GM13977 (cell line): Measurements from ENCODE around the gene CDK18.
A peak's percentile ranks its signal among the peaks of the same experiment; 100 is the strongest.

Experiments
- DNase-seq: peaks from one replicate; pipeline ENCODE4 v3.0.0; 2012; ENCODE audit warnings: low spot score
- in situ Hi-C: fragments of 300-500 bp; cut with MboI; formaldehyde crosslinking; loops from one replicate; pipeline ENCODE4 v1.12.0; 2022; ENCODE audit warnings: low sequenced_read_pairs, low pct_unique_long_range_greater_than_20kb, mixed read lengths, inconsistent platforms; ENCODE audit not compliant: unreplicated experiment
- TF ChIP-seq, protein P1 (sequence below): IDR thresholded peaks from 2 replicates; pipeline ENCODE4 v1.5.1; 2012; ENCODE audit warnings: mild to moderate bottlenecking, control low read depth; ENCODE audit not compliant: insufficient read depth; ENCODE audit errors: extremely low read depth, missing control alignments

The CDK18 gene

DNA sequence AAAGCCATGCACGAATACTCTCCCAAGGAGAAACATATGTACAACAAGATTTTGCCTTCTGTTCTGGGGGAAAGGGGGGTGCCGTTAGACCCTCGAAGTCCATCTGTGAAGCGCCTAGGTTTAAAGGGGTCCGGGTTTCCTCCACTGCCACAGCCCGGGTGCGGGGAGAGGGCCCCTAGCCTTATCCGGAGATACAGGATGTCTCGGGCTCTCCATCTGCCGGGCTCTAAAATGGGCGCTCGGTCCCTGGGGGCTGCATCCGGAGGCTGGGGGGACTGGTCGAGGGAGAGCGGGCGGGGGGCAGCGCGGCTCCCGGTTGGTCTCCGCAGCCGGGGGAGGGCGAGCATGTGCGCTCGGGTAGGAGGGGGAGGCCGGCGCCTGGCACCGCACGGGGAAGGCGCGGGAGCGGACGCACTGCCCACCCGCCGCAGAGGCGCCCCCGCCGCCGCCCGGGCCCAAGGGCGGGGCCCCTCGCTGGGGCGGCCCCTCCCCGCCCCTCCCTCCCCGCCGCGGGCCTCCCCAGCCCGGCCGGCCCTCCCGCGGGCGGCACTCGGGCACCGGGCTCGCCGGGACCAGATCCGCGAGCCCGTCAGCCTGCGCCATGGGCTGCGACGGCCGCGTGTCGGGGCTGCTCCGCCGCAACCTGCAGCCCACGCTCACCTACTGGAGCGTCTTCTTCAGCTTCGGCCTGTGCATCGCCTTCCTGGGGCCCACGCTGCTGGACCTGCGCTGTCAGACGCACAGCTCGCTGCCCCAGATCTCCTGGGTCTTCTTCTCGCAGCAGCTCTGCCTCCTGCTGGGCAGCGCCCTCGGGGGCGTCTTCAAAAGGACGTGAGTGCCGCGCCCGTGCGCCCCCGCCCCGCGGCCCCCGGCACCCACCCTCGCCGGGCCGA lies 64.2 kb downstream of the CDK18 start:
- TF ChIP-seq, protein P1, sequence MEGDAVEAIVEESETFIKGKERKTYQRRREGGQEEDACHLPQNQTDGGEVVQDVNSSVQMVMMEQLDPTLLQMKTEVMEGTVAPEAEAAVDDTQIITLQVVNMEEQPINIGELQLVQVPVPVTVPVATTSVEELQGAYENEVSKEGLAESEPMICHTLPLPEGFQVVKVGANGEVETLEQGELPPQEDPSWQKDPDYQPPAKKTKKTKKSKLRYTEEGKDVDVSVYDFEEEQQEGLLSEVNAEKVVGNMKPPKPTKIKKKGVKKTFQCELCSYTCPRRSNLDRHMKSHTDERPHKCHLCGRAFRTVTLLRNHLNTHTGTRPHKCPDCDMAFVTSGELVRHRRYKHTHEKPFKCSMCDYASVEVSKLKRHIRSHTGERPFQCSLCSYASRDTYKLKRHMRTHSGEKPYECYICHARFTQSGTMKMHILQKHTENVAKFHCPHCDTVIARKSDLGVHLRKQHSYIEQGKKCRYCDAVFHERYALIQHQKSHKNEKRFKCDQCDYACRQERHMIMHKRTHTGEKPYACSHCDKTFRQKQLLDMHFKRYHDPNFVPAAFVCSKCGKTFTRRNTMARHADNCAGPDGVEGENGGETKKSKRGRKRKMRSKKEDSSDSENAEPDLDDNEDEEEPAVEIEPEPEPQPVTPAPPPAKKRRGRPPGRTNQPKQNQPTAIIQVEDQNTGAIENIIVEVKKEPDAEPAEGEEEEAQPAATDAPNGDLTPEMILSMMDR: no peak
- DNase-seq: peak; percentile 42
- in situ Hi-C loops: no loop called here

DNA sequence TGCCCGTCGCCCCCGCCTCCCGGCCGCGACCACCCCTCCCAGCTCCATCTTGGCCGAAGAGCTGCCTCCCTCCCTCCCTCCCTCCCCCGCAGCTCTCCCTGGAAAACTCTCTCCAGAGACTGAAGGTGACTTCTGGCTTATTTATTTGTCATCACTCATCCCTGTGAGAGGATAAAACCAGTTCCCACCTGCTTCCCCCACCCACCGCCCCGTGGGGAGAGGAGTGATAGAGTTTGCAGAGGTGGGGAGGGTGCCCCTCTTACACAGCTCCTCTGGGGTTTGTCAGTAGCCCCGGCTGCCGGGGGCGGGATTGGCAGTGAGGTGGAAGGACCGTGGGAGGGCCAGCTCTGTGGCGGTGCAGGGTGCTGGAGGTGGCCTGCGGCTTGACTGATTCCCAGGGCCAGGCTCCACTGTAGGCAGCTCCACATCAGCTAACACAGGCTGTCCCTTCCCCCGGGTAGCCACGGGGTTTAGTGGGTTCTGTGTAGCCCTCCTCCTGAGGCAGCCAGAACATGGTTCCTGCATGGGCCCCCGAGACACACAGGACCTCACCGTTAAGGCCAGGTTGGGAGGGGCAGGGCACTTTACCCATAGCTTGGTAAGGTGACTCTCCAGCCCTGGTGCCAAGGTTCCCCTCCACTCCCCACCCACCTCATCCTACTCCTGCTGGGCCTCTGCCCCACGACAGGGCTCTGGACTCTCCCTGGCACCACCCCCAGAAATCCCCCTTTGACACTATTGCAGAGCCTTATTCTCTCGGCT lies 65.1 kb downstream of the CDK18 start:
- no peak for DNase-seq
- in situ Hi-C loops: no loop called here

DNA sequence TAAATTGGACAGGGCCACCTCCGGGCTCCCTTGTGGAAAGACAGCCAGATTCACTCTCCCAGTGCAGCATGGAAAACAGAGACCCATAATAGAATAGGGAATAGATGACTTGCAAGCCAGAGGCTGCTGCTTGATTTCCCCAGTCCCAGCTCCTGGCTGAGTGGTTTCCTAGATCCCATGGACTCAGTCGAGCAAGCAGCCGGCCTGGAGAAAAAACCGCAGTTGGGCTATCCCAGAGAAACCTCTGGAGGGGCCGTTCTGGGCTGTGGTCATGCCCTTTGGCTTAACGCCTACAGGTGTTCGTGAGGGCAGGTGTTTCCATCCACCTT lies 65.7 kb downstream of the CDK18 start:
- in situ Hi-C loops: no loop called here
- TF ChIP-seq, protein P1: no peak
- no peak for DNase-seq

More for the DNA sequence above, 65.1 kb downstream of the CDK18 start:
- TF ChIP-seq, protein P1: no peak

DNA sequence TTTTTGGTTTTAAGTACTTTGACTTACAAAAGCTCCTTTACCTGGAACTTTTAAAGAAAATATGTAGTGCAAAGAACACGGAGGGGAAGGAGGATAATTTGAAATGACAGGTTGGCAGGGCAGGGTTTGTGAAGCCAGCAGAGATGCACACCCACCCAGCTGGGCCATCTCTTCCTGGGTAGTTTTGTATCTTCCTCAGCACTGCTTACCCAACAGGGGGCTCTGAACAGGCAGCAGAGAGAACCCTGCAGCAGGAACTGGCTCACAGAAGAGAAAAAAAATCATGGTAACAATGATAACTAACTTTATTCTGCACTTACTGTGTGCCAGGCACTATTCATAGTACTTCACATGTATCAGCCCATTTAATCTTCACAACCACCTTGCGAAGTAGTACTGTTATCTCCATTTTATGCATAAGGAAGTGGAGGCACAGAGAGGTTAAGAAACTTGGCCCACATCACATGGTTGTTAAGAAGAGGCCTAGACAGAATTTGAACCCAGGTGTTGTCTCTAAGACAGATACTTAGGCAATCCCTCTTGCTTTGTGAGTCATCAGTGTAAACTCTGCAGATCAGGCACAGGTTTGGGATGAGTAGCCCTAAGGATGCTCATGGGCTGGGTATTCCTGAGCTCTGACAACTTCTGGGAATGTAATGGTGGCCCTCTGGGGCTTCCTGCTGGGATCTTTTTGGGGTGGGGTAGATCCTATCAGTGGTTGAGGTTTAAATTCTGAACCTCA lies 66.5 kb downstream of the CDK18 start:
- in situ Hi-C loops: no loop called here
- no peak for DNase-seq
- TF ChIP-seq, protein P1: no peak

DNA sequence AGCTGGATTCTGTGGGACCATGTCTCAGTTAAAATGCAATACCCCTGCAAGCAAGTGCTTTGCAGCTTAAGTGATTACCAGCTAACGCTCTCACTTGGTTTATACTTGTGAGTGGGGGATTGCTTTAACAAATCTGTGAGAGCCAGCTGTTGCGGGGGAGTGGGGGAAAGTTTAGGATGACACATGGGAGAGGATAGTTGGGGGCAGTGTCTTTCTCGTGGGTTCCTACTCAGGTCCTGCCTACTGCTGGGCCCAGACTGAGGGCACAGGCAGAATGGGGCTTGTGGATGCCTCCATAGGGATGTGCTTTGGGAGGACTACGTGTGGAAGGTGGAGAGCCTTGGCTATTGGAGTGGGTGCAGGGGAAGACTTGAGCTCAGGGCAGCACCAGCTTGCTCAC lies 67.3 kb downstream of the CDK18 start:
- TF ChIP-seq, protein P1: no peak
- in situ Hi-C loops: no loop called here
- DNase-seq: no peak

DNA sequence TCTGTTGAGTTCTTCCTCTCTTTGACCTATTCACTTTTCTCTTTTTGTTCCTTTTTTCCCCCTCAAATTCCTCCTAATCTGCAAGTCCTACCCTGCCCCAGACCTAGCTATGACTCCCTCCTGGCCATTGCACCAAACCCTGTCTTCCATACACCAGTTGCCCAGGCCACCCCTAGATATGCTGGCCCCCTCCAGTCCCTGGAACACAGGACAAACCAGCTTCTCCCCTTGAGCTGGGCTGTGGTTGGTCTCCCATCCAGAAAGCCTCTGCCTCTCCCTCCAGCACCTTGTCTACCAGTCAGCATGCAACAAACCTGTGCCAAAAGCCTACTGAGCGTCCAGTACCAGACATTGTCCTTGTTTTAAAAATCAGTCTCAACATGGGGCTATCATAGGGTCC lies 68.0 kb downstream of the CDK18 start:
- TF ChIP-seq, protein P1: no peak
- DNase-seq: no peak
- in situ Hi-C loops: no loop called here
